ENCODE results near the gene EFHB. TPM values are rescaled to one million over a fixed set of nuclear protein-coding genes. Genes with fewer than 3 reads are reported as not detected.

EFHB gene
- total RNA-seq, 6 experiments from 2014 or later = 0.70 to 1.3 TPM; not detected in 4

- Histone ChIP-seq H3K36me3 (peaks cover 0 to 11% (median 0%) of the 10 kb centered on the region in 4 donors), H3K27me3 (no peaks in the 10 kb centered on the region), H3K27ac (peak within 1 kb of the TSS; percentile 91 to 99 (median 96)), H3K9me3 (no peaks in the 10 kb centered on the region), H3K4me3 (peak within 1 kb of the TSS; percentile 94 to 97 (median 94)), H3K4me1 (peaks cover 0 to 23% (median 8%) of the 10 kb centered on the region in 4 donors)
- ATAC-seq (peak; percentile 90 to 96 (median 95)), DNase-seq (peak; percentile 98 to 99 (median 98))
- 0% methylated on average over 44 of the region's 73 CpGs for WGBS (ENCODE audit: insufficient coverage, low coverage, low lambda C conversion rate, missing lambda C conversion rate)
- intact Hi-C loops (cut with DNase I) = no loop called here
- TF ChIP-seq CTCF (IDR thresholded peaks at IDR 0.05) (peak in 1 of 4 donors; percentile 10), POLR2A (IDR thresholded peaks at IDR 0.05) (peak; percentile 91)
Measured at GRCh38 chr3:19946832-19947548, 13.0 kb upstream of the EFHB start, which contains the start of gene RAB5A. TSS of gene RAB5A (plus strand) at chr3:19947097. CDS start at chr3:19950899, 3,802 bp downstream.

- peak overlapping the region; percentile 91 to 99 (median 96) for H3K27ac ChIP-seq
- peaks cover 0 to 23% (median 8%) of the 10 kb centered on the region in 4 donors for H3K4me1 ChIP-seq
- no peaks in the 10 kb centered on the region for H3K9me3 ChIP-seq
- TF ChIP-seq POLR2A (IDR thresholded peaks at IDR 0.05) (no peak), CTCF (IDR thresholded peaks at IDR 0.05) (no peak)
- intact Hi-C loops (cut with DNase I) = no loop called here
- WGBS (ENCODE audit: insufficient coverage, low coverage, low lambda C conversion rate, missing lambda C conversion rate) = 36% methylated on average over 26 of the region's 26 CpGs
- peaks cover 0 to 3% (median 0%) of the 10 kb centered on the region in 4 donors for H3K36me3 ChIP-seq
- peak overlapping the region; percentile 94 to 97 (median 94) for H3K4me3 ChIP-seq
- DNase-seq = peak in 2 of 3 donors; percentile 33 to 50
- H3K27me3 ChIP-seq = no peaks in the 10 kb centered on the region
- peak in 3 of 4 donors; percentile 1 to 19 (median 3) for ATAC-seq
Measured at GRCh38 chr3:19945969-19946831, 12.2 kb upstream of the EFHB start.

- peak overlapping the region; percentile 91 to 99 (median 96) for H3K27ac ChIP-seq
- H3K36me3 ChIP-seq = no peaks in the 10 kb centered on the region
- peak in 2 of 4 donors; percentile 21 to 31 for ATAC-seq
- DNase-seq = no peak
- H3K27me3 ChIP-seq = no peaks in the 10 kb centered on the region
- TF ChIP-seq CTCF (IDR thresholded peaks at IDR 0.05) = no peak
- intact Hi-C loops (cut with DNase I) = no loop called here
- no peaks in the 10 kb centered on the region for H3K9me3 ChIP-seq
- peaks cover 0 to 23% (median 8%) of the 10 kb centered on the region in 4 donors for H3K4me1 ChIP-seq
- WGBS (ENCODE audit: insufficient coverage, low coverage, low lambda C conversion rate, missing lambda C conversion rate) = 41% methylated on average over 9 of the region's 9 CpGs
- H3K4me3 ChIP-seq = peak overlapping the region; percentile 94 to 97 (median 94)
Measured at GRCh38 chr3:19945534-19945933, 11.5 kb upstream of the EFHB start.

GRCh38 chr3:19940643-19941042, 6.6 kb upstream of the EFHB start:
- no peak overlapping the region for H3K4me3 ChIP-seq
- TF ChIP-seq POLR2A (IDR thresholded peaks at IDR 0.05) (no peak), CTCF (IDR thresholded peaks at IDR 0.05) (no peak)
- 64% methylated on average over 1 of the region's 1 CpG for WGBS (ENCODE audit: insufficient coverage, low coverage, low lambda C conversion rate, missing lambda C conversion rate)
- H3K4me1 ChIP-seq = no peaks in the 10 kb centered on the region
- no peak for ATAC-seq
- no peaks in the 10 kb centered on the region for H3K36me3 ChIP-seq
- no peak overlapping the region for H3K27ac ChIP-seq
- intact Hi-C loops (cut with DNase I) = no loop called here
- H3K27me3 ChIP-seq = no peaks in the 10 kb centered on the region
- no peaks in the 10 kb centered on the region for H3K9me3 ChIP-seq
- no peak for DNase-seq

Measured in right lobe of liver (tissue), 6 donors.